ENCODE results near the gene KLK5. TPM values are rescaled to one million over a fixed set of nuclear protein-coding genes. Genes with fewer than 3 reads are reported as not detected.
"Not testable (repeated sequence)": the region's sequence is repeated elsewhere in the genome, so short reads cannot be mapped to it uniquely, and the experiment has no call there.

Gene KLK5
- total RNA-seq, 4 donors from 2014 or later, result 3.3 to 12.2 (median 9.7) TPM; not detected in 1

DNA sequence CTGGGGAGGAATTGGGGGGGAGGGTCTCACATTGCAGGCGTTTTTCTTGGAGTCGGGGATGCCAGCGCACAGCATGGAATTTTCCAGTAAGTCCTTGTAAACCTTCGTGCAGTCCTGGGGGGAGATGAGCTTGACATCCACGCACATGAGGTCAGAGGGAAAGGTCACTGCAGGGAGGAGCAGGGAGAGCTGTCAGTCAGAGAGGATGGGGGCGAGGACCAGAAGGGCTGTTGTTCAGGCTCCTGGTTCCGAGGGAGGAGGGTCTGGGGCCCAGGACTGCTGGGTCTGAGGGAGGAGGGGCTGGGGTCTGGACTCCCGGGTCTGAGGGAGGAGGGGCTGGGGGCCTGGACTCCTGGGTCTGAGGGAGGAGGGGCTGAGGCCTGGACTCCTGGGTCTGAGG, 26.9 kb upstream of the KLK5 start:
- ATAC-seq (ENCODE audit: low FRiP score) (no peak), DNase-seq (ENCODE audit: low spot score) (no peak)
- TF ChIP-seq CTCF (IDR thresholded peaks at IDR 0.05), result no peak

- DNase-seq (ENCODE audit: low spot score) (no peak), ATAC-seq (ENCODE audit: low FRiP score) (no peak)
- no peak for TF ChIP-seq CTCF (IDR thresholded peaks at IDR 0.05)
Measured at GRCh38 chr19:50978772-50979390, 26.0 kb upstream of the KLK5 start.

DNA sequence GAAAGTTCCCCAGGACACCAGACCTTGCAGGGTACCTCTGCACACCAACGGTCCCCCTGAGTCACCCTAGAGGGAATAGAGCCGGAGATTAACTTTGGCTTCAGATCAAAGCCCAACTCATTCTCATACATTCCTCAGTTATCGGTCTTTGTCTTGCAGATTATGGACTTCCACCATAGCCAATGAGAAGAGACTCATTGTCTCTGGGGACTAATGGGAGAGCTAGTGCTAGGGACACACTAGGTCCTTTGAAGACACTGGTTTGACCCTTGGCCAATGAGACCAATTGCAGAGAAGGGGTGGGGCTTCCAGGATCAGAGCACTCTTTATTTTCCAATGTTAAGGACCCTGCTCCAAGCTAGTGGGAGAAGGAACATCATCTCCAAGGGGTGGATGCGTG, 24.8 kb upstream of the KLK5 start:
- DNase-seq (ENCODE audit: low spot score) (no peak), ATAC-seq (ENCODE audit: low FRiP score) (no peak)
- no peak for TF ChIP-seq CTCF (IDR thresholded peaks at IDR 0.05)

DNA sequence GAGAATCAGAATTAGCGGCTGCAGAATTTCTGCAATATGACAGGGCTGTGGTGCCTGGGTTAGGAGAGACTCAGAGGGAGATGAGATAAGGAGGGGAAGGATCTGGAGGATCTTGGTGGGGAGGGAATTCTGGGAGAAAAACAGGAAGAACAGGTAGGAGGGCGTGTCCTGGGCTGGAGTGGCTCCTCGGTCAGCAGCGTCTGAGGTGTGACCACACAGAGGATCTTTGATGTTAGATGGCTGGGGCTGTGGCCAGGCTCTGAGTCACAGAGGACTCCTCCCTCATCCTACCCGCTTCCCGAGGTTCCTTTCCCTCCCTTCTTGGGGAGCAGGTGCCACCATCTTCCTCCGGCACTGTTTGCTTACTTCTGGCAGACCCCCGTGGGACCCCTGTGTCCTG, 22.9 kb upstream of the KLK5 start:
- ATAC-seq (ENCODE audit: low FRiP score) (peak; percentile 86), DNase-seq (ENCODE audit: low spot score) (no peak)
- TF ChIP-seq CTCF (IDR thresholded peaks at IDR 0.05), result no peak

DNA sequence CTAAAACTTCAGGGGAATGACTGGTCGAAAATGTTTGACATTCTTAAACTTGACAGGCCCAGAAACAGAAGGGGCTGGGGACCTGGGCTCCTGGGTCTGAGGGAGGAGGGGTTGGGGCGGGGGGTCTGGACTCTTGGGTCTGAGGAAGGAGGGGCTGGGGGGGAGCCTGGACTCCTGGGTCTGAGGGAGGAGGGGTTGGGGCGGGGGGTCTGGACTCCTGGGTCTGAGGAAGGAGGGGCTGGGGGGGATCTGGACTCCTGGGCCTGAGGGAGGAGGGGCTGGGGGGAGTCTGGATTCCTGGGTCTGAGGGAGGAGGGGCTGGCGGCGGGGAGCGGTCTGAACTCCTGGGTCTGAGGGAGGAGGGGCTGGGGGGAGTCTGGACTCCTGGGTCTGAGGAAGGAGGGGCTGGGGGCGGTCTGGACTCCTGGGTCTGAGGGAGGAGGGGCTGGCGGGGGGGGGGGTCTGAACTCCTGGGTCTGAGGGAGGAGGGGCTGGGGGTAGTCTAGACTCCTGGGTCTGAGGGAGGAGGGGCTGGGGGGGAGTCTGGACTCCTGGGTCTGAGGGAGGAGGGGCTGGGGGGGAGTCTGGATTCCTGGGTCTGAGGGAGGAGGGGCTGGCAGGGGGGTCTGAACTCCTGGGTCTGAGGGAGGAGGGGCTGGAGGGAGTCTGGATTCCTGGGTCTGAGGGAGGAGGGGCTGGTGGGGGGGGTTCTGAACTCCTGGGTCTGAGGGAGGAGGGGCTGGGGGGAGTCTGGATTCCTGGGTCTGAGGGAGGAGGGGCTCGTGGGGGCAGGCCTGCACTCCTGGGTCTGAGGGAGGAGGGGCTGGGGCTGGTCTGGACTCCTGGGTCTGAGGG, 22.1 kb upstream of the KLK5 start:
- ATAC-seq (ENCODE audit: low FRiP score) (no peak), DNase-seq (ENCODE audit: low spot score) (no peak)
- no peak for TF ChIP-seq CTCF (IDR thresholded peaks at IDR 0.05)

DNA sequence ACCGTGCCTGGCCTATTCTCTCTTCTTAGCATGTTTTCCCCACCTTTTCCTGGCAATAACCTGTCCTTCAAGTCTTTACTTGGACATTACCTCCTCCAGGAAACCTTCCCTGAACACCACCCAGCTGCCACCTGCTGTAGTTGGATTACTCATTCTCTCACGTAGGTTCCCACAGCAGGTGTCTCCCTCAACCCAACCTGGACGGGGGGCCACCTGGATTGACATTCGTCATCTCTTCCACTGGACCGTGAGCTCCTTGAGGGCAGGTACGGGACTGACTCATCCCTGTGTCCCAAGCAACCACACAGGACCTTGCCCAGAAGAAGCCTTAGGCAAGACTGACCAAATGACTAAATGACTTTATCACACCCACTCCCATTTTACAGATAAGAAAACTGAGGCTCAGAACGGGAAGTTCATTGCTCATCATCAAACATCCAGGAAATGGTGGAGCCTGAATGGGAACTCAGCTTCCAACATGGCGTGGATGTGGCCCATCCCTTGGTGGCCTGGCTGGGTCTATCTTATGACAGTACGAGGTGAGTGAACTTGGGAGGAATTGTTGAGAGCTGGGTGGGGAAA, 20.0 kb upstream of the KLK5 start:
- ATAC-seq (ENCODE audit: low FRiP score) (no peak), DNase-seq (ENCODE audit: low spot score) (no peak)
- no peak for TF ChIP-seq CTCF (IDR thresholded peaks at IDR 0.05)

DNA sequence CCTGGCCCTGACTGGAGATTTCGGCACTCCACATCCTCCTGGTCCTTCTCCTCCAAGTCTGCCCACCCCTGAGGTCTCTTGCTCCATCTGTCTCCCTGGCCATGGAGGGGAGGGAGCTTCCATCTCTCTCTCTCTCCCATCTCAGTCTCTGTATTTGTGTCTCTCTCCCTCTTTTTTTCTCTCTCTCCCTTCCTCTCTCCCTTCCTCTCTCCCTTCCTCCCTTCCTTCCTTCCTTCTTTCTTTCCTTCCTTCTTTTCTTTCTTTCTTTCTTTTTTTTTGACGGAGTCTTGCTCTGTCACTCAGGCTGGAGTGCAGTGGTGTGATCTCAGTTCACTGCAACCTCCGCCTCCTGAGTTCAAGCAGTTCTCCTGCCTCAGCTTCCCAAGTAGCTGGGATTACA, 17.0 kb upstream of the KLK5 start:
- DNase-seq (ENCODE audit: low spot score); ATAC-seq (ENCODE audit: low FRiP score): not testable (repeated sequence)

Measured in omental fat pad (tissue), 4 donors.